ENCODE measurements around the gene PSMA5.

DNA sequence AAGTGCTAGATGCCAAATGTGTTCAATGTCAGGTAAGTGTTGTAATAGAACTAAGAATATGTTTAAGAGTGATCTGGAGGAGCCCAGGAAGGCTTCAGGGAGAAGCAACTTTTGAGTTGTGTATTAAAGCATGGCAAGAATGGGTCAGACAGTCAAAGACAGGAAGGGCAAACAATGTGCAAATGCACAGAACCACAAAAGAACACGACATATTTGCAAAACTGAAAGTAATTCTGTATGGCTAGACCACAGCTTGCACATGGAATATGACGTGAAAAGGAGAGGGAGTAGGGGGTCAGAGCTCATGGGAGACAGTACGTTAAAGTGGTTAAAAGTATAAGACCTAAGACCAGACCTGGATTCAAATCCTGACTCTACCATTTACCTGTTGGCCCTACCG lies 21.4 kb downstream of the PSMA5 start:
- no peak for TF ChIP-seq MAFK (IDR thresholded peaks at IDR 0.05; ENCODE audit: low read depth, low read length)
- TF ChIP-seq RFX5 (IDR thresholded peaks at IDR 0.05; ENCODE audit: low read depth, low read length): no peak
- no peak for TF ChIP-seq CTCF (conservative IDR thresholded peaks at IDR 0.05; ENCODE audit: low read depth, low read length)
- TF ChIP-seq BHLHE40 (IDR thresholded peaks at IDR 0.05; ENCODE audit: low read depth, low read length): no peak
- no peak for TF ChIP-seq POLR2A (IDR thresholded peaks at IDR 0.05; ENCODE audit: low read depth, low read length)
- TF ChIP-seq FOS (IDR thresholded peaks at IDR 0.05; ENCODE audit: low read depth, low read length): no peak
- no peak for TF ChIP-seq MAZ (IDR thresholded peaks at IDR 0.05; ENCODE audit: borderline replicate concordance, low read depth, low read length)
- TF ChIP-seq RAD21 (IDR thresholded peaks at IDR 0.05; ENCODE audit: low read length): no peak
- TF ChIP-seq CHD1 (IDR thresholded peaks at IDR 0.05; ENCODE audit: low read depth, low read length): no peak
